Adrenal gland (tissue), 12 donors: ENCODE results near the gene SREBF1. TPM values are rescaled to one million over a fixed set of nuclear protein-coding genes. Genes with fewer than 3 reads are reported as not detected.

ENCODE experiments used
- DNase-seq, 7 donors: peaks; one replicate each; pipeline ENCODE4 v3.0.0-alpha.2; 2019 to 2020
- H3K27ac ChIP-seq, 5 donors: fragments of 200-600 bp; sonication (generic) in 4 of 5; 1 replicate in 3 of 5; 2 replicates in 2 of 5; pipeline versions ENCODE4 v1.5.1 to v1.8.0; 2016 to 2020; ENCODE audit warnings: mild to moderate bottlenecking in 1 of 5
- H3K27me3 ChIP-seq: fragments of 200-600 bp; 2 replicates; pipeline ENCODE4 v1.8.0; 2021
- H3K36me3 ChIP-seq, 2 donors: fragments of 200-600 bp; replicated peaks in 1 of 2; 1 replicate in 1 of 2; 2 replicates in 1 of 2; pipeline versions ENCODE4 v1.5.1 to v1.8.0; 2018 to 2022
- H3K4me1 ChIP-seq, 2 donors: fragments of 200-600 bp; replicated peaks in 1 of 2; 1 replicate in 1 of 2; 2 replicates in 1 of 2; pipeline versions ENCODE4 v1.5.1 to v1.8.0; 2018 to 2021
- H3K4me3 ChIP-seq, 4 donors: fragments of 200-600 bp; sonication (generic) in 3 of 4; one replicate each; pipeline ENCODE4 v1.5.1; 2016 to 2018
- H3K9me3 ChIP-seq, 3 donors: fragments of 200-600 bp; sonication (generic) in 1 of 3; replicated peaks in 1 of 3; 1 replicate in 2 of 3; 2 replicates in 1 of 3; pipeline versions ENCODE4 v1.5.1 to v1.8.0; 2016 to 2021
- POLR2A ChIP-seq, 2 donors: fragments of 450-650 bp; IDR thresholded peaks; one replicate each; pipeline ENCODE4 v1.6.1; 2017; ENCODE audit warnings: antibody characterized with exemption in 2 of 2, mild to moderate bottlenecking in 2 of 2, moderate library complexity in 1 of 2
- WGBS, 4 donors: extraction: QIAGEN DNeasy Blood & Tissue Kit in 2 of 4; methylation state at CpG; one replicate each; pipeline versions ENCODE4 v1.1.5 to v1.1.7; 2013 to 2017; 5-methylcytosine and 5-hydroxymethylcytosine counted together
- intact Hi-C, 2 donors: fragments of 100-400 bp; cut with DNase I; formaldehyde crosslinking; loops; one replicate each; pipeline versions ENCODE4 v1.14.1 to v1.15.0; 2022 to 2023
- polyA plus RNA-seq, 3 donors: library from polyadenylated mRNA; stranded (reverse); fragments of 200-250 nt in 2 of 3; fragments of 350-450 nt in 1 of 3; fragmentation: Illumina TruSeq in 1 of 3; extraction: RNeasy Lipid Tissue Mini Kit (QIAGEN cat#74804) in 1 of 3; gene quantifications; one replicate each; pipeline ENCODE4 v1.2.3, GENCODE V29; 2013 to 2014
- total RNA-seq, 9 donors: library from RNA; depleted of rRNA in 4 of 9; stranded (reverse); fragments of >200 nt in 4 of 9; fragments of 120-200 nt in 1 of 9; fragmentation: NEBNext Ultra II Directional in 1 of 9; extraction: Animal tissue kit (Norgen Biotek cat#: 25700) in 1 of 9; gene quantifications; one replicate each; pipeline versions ENCODE4 v1.1.0 to v1.2.4, GENCODE V29; 2013 to 2023
- TF ChIP-seq, protein P1 (sequence below), 6 experiments: fragments of 450-650 bp in 4 of 6; fragments of 200-600 bp in 2 of 6; sonication (generic) in 1 of 6; IDR thresholded peaks; 1 replicate in 5 of 6; 2 replicates in 1 of 6; pipeline versions ENCODE4 v1.5.1 to v1.8.0; 2016 to 2021; ENCODE audit warnings: antibody characterized with exemption in 6 of 6, mild to moderate bottlenecking in 2 of 6, moderate library complexity in 1 of 6
- donor health status: healthy with polysubstance abuse.
- donor health status: Bipolar disorder and iron deficiency.
- donor health status: DM: yes; HTN: yes; CAD: no.
- donor health status: DM: no; HTN: no; CAD: no.
- donor health status: DM: no; HTN: no; CAD: no.
- donor health status: DM: yes; HTN: yes; CAD: no.

SREBF1 gene
- total and polyA plus RNA-seq, 12 donors = 48.2 to 850 (median 576) TPM

DNA sequence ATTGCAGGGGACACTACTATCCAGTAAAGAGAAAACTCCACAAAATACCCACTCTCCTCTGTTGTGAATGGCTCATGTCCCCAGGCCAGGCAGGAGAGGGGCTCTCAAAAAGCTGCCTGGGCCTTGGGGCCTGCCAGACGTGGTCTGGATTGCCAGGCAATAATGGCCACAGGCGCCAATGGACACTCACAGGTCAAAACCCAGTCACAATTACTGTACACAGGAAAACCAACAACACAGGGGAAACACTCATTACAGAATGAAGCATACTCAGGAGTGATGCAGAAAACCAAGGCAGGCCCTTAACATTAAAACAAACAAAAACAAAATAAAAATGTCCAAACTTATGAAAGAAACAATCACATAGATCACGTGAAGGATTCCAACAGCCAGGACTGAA lies 35.1 kb upstream of the SREBF1 start:
- intact Hi-C loops = no loop called here

DNA sequence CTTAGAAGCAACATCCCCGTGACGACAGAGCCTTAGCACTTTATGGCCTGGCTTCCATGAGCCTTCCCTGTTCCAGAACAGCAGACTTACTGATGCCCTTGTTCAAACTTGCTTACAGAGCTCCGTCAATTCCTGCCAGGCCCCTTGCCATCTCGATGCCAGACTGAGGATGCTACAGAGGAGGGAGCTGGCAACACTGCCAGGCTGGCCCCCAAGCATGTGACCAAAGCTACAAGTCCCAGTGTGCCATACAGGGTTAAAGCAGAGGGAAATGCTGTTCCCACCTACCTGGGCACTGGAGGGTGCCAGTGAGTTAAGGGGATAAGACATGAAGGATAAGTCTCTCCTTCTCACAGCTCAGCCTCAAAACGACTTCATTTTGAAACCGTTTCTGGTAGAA lies 33.5 kb upstream of the SREBF1 start:
- peaks cover 0 to 23% of the 10 kb centered on the region in 2 donors for H3K36me3 ChIP-seq
- H3K27me3 ChIP-seq = no peaks in the 10 kb centered on the region
- no peak for DNase-seq
- intact Hi-C loops = no loop called here
- H3K4me1 ChIP-seq = peaks cover 11 to 46% of the 10 kb centered on the region in 2 donors
- H3K27ac ChIP-seq = peak overlapping the region in 1 of 5 donors; percentile 46
- 80 to 94% (median 86%) methylated on average over 6 of the region's 6 CpGs for WGBS, 4 donors
- H3K4me3 ChIP-seq = no peak overlapping the region
- TF ChIP-seq, protein P1, sequence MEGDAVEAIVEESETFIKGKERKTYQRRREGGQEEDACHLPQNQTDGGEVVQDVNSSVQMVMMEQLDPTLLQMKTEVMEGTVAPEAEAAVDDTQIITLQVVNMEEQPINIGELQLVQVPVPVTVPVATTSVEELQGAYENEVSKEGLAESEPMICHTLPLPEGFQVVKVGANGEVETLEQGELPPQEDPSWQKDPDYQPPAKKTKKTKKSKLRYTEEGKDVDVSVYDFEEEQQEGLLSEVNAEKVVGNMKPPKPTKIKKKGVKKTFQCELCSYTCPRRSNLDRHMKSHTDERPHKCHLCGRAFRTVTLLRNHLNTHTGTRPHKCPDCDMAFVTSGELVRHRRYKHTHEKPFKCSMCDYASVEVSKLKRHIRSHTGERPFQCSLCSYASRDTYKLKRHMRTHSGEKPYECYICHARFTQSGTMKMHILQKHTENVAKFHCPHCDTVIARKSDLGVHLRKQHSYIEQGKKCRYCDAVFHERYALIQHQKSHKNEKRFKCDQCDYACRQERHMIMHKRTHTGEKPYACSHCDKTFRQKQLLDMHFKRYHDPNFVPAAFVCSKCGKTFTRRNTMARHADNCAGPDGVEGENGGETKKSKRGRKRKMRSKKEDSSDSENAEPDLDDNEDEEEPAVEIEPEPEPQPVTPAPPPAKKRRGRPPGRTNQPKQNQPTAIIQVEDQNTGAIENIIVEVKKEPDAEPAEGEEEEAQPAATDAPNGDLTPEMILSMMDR (IDR thresholded peaks at IDR 0.05) = no peak
- TF ChIP-seq POLR2A (IDR thresholded peaks at IDR 0.05) = no peak
- H3K9me3 ChIP-seq = no peaks in the 10 kb centered on the region

More for the DNA sequence above, 35.1 kb upstream of the SREBF1 start:
- Histone ChIP-seq H3K4me3 (no peak overlapping the region), H3K27ac (no peak overlapping the region), H3K9me3 (no peaks in the 10 kb centered on the region), H3K27me3 (no peaks in the 10 kb centered on the region), H3K4me1 (peaks cover 17 to 61% of the 10 kb centered on the region in 2 donors), H3K36me3 (peaks cover 0 to 21% of the 10 kb centered on the region in 2 donors)
- no peak for TF ChIP-seq POLR2A (IDR thresholded peaks at IDR 0.05)
- TF ChIP-seq, protein P1 (IDR thresholded peaks at IDR 0.05) = no peak
- WGBS, 4 donors = 86 to 95% (median 92%) methylated on average over 3 of the region's 3 CpGs
- no peak for DNase-seq

DNA sequence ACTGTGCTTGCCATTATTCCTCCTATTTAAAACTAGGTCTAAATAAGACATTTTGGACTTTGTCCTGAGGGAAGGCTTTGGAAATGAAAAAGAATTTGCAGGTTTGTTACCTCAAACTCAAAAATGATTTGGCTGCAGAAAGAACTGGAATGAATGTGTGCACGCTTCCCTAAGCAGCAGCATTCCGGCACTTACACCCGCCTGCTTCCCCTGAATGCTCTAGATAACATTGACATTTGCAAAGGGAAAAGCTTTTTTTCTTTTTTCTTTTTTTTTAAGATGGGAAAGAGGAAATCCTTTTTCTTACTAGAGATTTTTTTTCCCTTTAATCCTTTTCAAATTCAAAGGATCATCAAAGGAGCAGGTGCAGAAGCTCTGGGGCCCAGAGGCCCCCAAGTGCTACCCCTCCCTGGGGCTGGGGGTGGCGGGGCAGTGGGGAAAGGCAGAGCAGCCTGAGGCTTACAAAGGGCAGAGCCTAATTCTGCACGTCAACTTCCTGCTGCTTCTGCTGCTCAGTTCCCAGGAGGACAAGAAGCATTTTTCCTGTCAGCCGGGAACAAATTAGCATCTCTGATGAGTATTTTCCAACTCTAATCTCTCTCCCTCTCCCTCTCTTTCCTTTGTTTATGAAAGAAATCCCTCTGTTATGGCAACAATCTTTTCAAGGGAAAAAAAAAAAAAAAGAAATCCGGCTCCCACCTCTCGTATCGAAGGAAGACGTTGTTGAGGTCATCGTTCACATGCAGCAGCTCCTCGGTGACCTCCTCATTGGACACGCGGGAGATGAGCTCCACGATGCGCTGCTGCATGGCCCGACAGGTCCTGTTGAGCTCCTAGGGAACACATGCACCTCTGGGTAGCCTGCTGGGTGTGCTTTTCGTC lies 32.1 kb upstream of the SREBF1 start:
- Histone ChIP-seq H3K4me1 (peaks cover 9 to 36% of the 10 kb centered on the region in 2 donors), H3K27ac (peak overlapping the region in 3 of 5 donors; percentile 32 to 77 (median 46)), H3K27me3 (no peaks in the 10 kb centered on the region), H3K9me3 (no peaks in the 10 kb centered on the region), H3K4me3 (no peak overlapping the region), H3K36me3 (peaks cover 0 to 24% of the 10 kb centered on the region in 2 donors)
- intact Hi-C loops = loop anchor here in 1 of 2 donors (5.0 kb wide), 1 partner anchor 187 kb away; the partner anchor contains the start of gene RAI1
- 44 to 70% (median 59%) methylated on average over 18 of the region's 18 CpGs for WGBS, 4 donors
- no peak for TF ChIP-seq POLR2A (IDR thresholded peaks at IDR 0.05)
- TF ChIP-seq, protein P1 (IDR thresholded peaks at IDR 0.05) = no peak
- DNase-seq = peak in 1 of 7 donors; percentile 79

DNA sequence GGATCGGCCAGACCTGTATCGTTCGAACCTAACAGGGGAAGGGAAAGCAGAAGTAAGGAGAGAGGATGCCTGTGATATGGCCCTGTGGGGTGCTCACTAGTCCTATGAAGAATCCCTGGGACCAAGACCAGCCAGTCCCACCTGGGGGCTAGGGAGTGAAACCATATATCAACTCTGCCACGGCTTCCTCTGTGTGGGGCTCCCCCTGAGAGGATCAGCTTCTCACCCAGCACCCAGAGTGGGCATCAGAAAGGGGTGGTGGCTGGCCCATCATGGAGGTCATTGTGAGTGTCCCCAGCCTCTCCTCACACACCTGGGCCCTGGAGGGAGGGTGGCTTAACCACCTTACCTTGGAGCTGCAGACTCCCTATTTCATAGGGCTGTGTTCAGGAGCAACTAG lies 30.1 kb upstream of the SREBF1 start:
- intact Hi-C loops = loop anchor here in 1 of 2 donors (5.0 kb wide), 1 partner anchor 185 kb away; the partner anchor contains the start of gene RAI1
- 88 to 100% (median 93%) methylated on average over 4 of the region's 4 CpGs for WGBS, 4 donors

More for the DNA sequence above, 30.1 kb upstream of the SREBF1 start:
- peak overlapping the region in 1 of 5 donors; percentile 77 for H3K27ac ChIP-seq
- DNase-seq = no peak
- H3K9me3 ChIP-seq = no peaks in the 10 kb centered on the region
- no peaks in the 10 kb centered on the region for H3K27me3 ChIP-seq
- H3K4me3 ChIP-seq = no peak overlapping the region
- peaks cover 0 to 35% of the 10 kb centered on the region in 2 donors for H3K36me3 ChIP-seq
- H3K4me1 ChIP-seq = peaks cover 4 to 16% of the 10 kb centered on the region in 2 donors
- TF ChIP-seq, protein P1 (IDR thresholded peaks at IDR 0.05) = no peak
- TF ChIP-seq POLR2A (IDR thresholded peaks at IDR 0.05) = no peak
